GM19397 (cell line): Measurements from ENCODE around the gene FNBP1L.

Source experiments
- ATAC-seq: cut with Tn5 transposase; IDR thresholded peaks from one replicate; pipeline ENCODE4 v1.9.1; 2021; ENCODE audit warnings: mild to moderate bottlenecking, moderate library complexity; ENCODE audit not compliant: unreplicated experiment

The FNBP1L gene

DNA sequence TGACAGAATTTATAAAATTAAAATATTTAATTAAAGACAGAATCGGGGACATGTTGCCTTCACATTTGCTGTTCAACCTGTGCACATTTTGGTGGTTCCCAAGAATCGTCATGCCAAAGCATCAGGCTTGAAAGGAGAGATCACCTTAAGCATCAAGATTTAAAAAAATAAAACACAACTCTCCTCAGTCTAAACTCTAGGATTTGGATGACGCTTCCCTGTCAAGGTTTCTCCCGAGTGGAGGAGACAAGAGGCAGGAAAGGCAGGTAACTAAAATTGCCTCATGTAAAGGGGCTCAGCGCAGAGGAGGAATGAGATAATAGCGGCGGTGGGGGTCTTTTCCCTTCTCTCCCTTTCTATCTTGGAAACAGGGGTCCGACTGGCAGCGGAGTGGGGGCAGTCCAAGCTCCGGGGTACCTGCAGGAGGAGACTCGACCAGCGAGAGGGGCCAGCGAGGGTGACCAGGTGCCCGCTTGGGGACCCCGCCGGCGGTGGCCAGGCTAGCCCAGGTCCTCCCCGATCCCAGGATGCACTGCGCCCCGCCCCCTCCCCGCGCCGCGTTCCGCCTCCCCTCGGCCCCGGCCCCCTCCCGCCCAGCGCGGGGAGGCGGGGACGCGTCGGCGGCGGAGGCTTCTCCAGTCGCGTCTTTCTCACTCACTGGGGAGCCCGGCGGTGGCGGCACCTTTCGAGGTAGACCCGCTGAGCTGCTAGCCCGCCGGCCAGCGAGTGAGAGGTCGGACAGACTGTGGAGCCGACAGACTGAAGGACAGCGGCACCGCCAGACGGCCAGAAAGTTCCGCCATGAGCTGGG is at the start of gene FNBP1L:
TSS of gene FNBP1L (plus strand) at position 638 of the 811 bp plus-strand sequence. CDS start at position 802, 164 bp downstream.
- ATAC-seq = no peak

DNA sequence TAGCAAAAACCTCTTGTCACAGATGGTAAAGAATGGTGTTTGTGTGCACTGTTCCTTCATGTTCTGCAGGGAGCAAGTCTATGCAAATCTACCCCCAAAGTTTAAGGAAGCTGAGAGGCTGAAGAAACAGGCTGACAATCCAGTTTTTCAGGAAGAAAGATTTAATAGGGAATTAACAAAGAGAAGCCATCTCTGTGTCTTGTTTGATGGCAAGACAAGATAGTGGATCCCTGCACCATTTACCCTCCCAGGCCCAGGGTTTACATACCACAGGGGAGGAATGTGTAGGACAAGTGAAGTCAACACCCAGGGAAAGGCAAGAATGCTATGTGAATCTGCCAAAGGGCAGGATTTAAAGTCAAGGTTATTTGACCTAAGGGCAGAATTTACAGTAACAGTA is 48.1 kb upstream of the FNBP1L start:
- ATAC-seq = no peak

DNA sequence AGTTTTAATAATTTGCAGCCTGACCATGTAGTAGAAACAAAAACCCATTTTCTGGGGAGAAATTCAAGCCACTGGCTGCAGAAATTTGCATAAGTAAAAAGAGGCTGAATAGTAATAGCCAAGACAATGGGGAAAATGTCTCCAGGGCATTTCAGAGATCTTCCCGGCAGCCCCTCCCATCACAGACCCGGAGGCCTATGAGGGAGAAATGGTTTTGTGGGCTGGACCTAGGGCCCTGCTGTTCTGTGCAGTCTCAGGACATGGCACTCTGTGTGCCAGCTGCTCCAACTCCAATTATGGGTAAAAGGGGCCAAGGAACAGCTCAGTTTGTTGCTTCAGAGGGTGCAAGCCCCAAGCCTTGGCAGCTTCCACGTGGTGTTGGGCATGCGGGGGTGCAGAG is 39.7 kb upstream of the FNBP1L start:
- ATAC-seq = no peak

DNA sequence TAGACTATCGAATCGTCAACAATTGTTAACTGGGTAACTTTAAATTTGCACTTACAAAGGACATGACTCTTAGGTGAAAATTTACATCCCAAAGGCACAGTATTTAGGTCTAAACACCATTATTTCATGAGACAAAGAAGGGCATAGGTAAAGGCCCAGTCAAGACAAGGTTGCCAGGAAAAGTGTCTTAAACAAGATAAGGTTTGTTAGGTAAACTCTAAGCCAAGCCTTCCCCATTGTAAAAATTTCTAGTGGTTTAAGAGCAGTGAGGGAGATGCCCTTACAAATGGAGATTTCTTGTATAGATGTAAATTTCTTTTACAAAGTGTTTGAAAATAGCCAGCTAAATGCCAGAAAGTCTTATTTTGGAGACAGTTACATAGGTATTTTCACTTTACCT is 36.9 kb upstream of the FNBP1L start:
- ATAC-seq = no peak

DNA sequence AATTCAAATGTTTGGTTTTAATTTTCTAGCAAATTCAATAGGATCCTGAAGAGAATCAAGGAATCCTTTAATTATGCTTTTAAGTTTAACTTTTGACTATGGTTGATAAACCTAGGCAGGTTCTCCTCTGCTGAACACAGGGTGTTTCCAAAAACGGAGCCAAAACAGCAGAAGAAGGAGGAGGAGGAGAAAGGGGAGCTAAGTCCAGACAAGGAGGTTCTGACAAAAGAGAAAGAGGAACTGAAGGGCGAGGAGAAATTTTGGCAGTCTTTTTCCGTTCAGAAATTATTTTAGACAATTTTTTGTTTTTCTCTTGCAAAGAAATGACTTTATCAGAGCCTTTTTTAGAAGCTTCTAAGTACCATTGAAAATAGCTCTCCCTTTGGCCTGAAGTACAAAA is 33.2 kb upstream of the FNBP1L start:
- ATAC-seq = no peak

DNA sequence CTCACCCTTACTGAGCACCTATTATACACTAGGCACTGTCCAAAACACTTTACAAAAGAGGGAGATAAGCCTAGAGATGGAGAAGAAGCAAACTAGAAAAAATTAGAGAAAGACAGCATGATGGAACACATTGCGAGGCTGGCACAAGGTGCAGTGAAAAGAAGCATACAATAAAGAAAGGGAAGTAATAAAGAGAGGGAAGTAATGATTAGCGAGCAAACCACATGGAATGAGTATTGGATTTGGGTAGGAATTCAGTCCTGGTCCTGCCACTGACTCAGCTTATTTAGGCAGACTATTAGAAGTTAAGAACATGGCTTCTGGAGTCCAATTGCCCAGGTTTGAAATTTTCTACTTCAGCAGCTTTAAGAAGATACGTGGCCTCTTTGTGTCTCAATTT is 32.6 kb upstream of the FNBP1L start:
- no peak for ATAC-seq

DNA sequence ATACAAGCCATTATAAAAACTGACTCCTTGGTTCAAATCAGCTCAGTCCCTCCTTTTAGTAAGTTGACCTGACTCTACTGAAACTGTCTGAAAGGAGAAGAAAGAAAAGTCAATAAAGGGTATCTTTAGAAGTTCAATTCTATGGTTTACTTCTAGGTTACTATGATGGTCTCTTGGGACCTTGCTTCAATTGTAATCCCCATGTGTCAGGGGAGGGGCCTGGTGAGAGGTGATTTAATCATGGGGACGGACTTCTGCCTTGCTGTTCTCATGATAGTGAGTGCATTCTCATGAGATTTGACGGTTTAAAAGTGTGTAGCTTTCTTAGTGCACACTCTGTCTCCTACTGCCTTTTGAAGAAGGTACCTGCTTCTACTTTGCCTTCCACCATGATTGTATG is 31.7 kb upstream of the FNBP1L start:
- ATAC-seq = no peak

DNA sequence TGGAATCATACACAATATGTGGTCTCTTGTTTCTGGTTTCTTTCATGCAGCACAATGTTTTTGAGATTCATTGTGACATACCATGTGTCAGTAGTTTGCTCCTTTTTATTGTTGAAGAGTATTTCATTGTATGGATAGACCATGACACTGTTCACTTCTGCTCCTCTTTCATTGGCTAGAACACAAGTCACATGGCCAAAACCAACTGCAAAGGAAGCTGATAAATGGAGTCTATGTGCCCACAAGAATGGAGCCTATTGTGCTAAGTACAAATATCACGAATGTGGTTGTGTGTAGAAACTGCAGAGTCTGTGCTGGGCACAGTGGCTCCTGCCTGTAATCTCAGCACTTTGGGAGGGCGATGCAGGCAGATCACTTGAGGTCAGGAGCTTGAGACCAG is 28.6 kb upstream of the FNBP1L start:
- ATAC-seq = no peak

DNA sequence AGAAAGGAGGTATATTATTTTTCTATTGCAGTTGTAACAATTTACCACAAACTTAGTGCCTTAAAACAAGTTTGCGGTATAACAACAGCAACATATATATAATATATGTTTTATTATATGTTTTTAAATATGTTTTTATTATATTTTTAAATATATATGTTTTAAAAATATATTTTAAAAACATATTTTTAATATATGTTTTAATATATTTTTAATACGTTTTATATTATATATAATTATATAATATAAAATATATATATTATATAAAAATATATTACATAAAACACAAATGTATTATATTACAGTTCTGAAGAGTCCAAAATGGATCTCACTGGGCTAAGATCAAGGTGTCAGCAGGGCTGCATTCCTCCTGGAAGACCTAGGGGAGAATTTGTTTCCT is 27.5 kb upstream of the FNBP1L start:
- ATAC-seq = no peak

DNA sequence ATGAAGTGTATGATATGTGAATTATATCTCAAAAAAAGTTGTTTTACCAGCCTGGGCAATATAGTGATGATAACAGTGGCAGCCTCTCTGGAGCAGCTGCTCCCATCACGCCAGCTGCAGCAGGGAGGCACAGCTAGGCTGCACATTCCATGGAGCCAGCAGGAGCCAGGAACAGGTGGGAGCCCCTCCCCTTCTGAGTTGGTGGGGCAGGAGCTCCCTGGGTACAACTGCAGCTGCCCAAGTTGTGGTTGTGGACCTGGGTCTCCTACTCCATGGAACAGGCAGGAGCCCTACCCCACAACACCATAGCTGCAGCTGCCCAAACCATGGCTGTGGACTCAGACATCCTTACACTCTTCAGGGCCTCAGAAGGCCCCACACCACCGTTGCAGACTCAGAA is 21.7 kb upstream of the FNBP1L start:
- no peak for ATAC-seq

DNA sequence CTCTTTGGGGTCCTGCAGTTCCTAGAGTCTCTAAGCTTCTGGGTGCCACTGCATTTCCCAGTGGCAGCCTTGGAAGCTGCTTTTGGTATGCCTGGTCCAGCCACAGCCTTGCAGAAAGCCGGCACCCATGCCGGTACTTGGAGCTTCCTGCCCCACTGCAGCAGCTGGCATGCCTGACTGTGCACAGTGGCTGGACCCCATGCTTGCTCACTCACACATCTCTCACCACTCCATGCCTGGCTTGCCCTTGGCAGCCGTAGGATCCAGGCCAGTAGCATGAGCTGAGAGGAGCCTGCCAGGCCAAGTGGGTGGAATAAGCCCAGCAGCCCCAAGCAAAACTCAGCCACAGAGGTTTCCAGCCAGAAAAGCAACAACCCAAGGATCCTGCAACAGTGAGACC is 20.3 kb upstream of the FNBP1L start:
- no peak for ATAC-seq

DNA sequence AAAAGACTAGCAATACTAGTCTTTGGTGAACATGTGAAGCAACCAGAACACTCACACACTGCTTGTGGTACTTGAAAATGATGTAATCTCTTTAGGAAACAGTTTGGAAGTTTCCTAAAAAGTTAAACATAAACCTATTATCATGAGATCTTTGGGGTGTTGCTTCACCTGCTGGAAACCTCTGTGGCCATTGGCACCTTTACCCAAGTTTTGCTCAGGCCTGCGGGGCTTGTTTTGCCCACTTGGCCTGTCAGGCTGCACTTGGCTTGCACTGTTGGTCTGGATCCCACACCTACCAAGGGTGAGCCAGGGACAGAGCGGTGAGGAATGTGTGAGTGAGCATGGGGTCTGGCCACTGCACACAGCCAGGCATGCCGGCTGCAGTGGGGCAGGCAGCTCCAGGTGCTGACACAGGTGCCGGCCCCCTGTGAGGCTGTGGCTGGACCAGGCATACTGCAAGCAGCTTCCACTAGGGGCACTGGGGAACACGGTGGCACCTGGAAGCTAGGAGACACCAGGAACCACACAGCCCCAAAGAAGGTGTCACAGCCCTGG is 14.4 kb upstream of the FNBP1L start:
- ATAC-seq = no peak

DNA sequence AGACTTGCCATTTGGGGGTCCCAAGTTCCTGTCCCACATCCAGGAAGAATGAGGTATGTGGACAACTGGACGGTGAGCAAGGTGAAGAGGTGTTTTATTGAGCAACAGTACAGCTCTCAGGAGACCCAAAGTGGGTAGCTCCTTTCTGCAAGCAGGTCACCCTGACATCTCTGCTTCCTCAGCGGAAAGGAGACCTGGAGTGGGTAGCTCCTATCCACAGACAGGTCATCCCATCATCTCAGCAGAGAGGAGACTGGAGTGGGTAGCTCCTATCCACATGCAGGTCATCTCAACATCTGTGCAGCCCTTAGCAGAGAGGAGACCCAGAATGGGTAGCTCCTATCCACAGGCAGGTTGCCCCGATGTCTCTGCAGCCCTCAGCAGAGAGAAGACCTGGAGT is 13.8 kb upstream of the FNBP1L start:
- no peak for ATAC-seq

DNA sequence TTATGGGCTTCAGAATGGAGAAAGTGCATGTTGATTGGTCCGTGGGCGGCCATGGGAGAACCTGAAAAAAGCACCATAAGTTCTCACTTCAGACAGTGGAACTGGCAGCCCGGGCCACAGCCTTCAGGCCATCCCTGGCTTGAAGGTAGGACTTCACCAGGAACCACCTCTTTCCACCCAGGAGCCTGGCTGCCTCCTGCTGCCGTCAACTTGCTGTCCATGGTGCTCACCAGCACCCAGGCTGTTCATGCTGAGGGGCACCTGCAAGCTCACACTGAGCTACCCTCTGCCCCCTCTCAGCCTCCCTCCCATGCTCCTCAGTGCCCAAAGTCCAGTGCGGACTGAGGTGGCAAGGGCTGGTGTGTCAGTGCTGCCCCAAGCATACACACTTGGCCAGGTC is 12.9 kb upstream of the FNBP1L start:
- ATAC-seq = no peak

DNA sequence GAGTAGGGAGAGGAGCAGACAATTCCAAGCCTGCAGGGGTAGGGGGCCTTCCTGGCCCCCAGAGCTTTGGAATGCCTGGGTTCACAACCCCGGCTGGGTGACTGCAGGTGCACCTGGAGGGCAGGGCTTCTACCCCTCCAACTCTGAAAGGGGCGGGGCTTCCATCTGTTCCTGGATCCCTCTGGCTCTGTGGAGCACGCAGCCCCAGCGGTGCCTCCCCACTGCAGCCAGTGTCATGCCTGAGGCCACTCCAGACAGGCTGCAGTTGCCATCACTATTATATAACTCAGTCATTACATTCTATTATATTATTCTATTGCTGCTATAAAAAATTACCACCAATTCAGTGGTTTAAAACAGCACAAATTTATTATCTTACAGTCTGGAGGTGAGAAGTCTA is 12.5 kb upstream of the FNBP1L start:
- ATAC-seq = no peak

DNA sequence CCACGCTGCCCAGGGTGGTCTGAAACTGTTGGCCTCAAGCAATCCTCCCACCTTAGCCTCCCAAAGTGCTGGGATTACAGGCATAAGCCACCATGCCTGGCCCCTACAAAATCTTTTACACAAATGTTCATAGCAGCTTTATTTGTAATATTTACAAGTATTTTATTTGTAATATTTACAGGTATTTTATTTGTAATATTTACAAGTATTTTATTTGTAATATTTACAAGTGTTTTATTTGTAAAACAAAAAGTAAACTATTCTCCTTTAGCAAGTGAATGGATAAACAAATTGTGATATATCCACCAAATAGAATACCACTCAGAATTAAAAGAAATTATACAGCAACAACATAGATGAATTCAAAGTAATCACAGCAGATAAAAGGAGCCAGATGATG is 11.4 kb upstream of the FNBP1L start:
- no peak for ATAC-seq

DNA sequence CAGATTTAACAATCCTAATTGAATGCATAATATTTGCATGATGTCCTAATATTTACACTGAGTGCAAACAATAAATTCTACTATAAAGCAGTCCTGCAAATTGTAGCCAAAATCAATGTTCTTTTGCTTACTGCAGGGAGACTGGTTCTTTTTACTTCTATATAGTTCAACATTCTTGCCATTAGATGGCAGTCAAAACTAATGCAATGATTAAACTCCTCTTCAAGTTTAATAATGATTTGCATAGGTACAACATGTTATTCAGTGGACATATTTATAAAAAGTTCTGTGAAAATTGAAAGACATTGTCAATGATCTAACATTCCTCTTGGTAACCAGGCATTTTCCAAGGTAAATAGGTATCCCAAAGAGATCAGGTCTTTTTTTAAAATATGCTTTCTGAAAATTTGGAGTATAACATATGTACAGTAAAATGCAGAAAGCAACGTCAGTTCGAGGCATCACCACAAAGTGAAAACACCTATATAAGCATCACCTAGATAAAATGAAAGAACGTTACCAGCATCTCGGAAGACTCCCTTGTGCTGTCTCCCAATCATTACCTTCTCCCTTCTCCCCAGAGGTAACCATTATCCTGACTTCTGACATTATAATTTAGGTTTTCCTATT is 9.8 kb upstream of the FNBP1L start:
- ATAC-seq = no peak

DNA sequence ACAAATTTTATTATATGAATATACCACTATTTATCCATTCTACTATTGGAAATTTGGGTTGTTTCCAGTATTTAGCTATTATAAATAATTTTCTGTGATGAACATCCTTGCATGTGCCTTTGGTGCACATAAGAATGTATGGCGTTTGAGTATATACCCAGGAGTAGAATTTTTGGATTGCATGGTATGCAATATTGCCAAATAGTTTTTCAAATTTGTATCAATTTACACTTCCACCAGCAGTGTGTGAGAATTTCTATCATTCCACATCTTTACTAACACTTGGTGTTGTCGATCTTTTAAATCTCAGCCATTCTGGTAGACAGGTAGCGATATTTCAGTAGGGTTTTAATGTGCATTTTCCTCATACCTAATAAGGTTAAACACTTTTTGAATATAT is 9.2 kb upstream of the FNBP1L start:
- no peak for ATAC-seq

DNA sequence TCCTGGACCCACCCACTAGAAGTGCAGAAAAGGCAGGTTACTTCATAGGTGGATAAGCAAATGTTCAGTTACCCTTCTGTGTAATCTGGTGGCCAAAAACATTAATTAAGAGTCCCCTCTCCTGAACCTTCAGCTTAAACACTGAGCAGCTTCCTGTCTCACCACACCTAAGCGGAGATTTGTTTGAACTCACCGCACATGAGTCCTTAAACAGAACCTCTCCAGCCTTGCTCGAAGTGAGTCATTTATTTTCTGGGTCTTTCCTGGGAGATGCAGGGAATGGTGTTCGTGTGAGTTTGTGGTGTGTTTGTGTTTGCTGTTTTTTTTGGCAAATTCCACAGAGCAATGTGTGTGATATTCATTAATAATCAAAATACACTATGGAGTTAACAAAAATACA is 7.6 kb upstream of the FNBP1L start:
- no peak for ATAC-seq

DNA sequence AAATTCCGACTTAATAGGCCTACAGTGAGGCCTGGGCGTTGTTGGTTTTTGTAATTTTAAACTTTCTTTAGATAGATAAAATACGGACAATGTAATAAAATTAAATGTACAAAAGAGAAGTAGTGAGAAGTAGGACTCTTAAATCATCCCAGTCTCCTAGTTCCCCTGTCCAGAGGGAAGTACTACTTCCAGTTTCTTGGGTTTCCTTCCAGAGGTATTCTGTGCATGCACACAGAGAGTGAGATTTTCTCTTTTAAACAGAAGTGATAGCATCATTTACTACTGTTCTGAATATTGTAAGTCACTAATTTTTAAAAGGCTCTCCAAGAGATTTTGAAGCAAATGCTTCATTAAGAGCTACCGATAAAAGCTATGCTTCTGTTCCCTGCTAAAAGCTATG is 7.2 kb upstream of the FNBP1L start:
- no peak for ATAC-seq

DNA sequence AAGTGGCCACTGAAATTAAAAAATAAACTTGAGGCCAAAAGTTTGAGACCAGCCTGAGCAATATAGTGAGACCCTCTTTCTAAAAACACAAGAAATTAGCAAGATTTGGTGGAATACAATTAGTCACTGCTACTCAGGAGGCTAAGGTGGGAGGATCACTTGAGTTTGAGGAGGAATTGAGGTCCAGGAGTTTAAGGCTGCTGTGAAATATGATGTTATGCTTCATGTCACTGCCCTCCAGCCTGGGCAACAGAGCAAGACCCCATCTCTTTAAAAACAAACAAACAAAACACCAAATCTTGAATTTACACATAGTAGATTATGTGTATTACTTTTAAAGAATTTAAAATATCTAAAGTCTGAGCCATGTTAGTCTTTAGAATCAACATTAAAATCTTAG is 6.3 kb upstream of the FNBP1L start:
- no peak for ATAC-seq

DNA sequence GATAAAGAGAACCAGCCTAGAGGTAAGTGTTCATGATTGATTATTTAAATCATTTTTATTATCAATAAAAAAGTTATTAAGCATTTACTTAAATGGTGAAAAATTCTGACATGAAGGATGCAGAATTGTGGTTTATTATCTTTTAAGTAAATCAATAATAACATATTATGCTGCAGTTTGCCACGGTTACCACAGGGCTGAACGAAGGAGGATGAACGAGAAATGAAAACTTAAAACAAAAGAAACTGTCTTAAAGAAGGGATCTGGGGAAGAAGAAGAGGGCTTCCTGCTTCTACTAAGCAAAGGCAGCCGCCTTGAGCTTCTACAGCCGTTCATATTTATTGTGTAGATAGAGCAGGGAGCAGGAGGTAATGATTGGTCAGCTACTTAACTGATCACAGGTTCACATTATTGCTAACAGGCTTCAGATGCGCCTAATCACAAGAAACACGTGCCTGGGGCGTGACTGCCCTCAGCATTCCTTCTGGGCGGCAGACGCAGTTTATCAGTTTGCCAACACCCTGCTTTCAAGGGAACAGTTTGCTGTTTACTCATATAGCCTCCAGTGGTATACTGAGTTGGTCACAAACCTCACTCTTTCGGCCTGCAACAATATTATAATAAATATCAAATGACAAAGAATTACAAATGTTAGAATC is 5.8 kb upstream of the FNBP1L start:
- no peak for ATAC-seq
